GOT3 (cell line): ENCODE data around the gene MADD.
"Not testable (repeated sequence)": the region's sequence is repeated elsewhere in the genome, so short reads cannot be mapped to it uniquely, and the experiment has no call there.

Source experiments
- DNase-seq: peaks from one replicate; lab custom pipeline; 2025; ENCODE audit warnings: mixed read lengths; lab: John Stamatoyannopoulos, UW

The MADD gene

DNA sequence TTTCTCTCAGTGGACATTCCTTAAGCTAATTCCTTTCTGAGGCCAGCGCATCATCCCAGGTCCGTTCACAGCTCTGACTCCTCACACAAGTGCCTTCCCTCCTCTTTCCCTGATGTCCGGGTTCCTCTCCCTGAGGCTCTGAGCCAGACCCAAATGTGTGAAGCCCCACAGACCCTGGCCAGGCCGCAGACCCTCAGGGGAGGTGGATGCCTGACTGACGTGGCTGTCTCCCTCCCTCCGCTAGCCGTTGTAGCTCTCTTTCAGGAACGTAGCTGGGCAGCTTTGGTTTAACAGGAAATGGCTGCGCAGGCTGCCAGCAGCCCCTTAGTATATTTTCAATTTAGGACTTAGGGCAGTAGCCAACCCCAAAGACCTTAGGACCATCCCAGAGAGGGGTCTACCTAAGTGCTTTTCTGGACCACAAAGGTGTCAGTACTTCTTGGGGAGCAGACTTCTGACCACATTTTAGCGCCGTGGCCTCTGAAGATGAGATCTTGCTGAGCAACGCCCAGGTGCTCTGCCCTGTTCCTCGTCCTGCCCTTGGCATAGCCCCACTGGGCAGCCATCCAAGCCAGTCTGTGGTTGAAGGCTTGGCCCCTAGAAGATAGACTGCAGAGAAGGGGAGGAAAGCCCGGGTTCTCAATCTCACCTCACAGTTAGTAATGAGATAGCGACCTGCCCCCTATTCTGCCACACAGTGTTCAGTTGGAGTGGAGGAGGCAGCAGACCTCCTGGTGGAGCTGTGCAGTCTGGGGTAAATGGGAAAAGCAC is 55.5 kb downstream of the MADD start:
- no peak for DNase-seq

DNA sequence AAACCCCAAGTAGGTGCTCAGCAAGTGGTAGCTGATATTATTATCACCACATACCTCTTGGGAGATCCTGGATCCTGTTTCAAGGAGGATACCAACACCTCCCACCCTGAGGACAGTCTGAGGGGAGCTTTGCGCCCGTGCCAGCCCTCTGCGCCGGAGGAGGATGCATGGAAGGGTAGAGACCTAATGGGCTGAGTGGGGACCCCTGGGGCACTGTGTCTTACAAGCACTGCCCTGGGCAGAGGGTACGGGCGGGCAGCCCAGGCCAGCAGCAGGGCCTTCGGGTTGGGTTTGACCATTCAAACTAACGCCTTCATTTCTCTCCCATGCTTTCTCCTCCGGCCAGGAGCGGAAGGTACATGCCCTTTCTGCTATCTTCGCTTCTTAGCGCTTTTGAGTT is 56.3 kb downstream of the MADD start:
- DNase-seq = no peak

DNA sequence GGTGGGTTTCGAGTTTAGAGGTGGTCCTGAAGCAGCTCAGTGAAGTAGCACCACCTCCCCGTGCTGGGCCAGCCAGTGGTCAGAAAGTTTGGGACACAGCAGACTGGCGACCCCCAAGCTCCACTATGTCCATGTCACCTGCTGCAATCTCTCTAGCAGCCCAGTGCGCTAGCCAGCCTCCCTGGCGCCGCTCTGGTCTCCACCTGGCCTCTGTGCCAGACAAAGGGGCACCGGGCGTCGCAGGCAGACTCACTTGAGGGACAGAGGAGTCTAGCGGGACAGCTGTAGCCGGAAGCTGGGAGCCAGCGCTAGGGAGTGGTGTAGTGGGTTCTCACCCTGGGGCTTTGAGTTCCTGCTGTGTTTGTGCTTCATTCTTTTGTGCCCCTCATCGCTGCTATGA is 57.1 kb downstream of the MADD start:
- no peak for DNase-seq

DNA sequence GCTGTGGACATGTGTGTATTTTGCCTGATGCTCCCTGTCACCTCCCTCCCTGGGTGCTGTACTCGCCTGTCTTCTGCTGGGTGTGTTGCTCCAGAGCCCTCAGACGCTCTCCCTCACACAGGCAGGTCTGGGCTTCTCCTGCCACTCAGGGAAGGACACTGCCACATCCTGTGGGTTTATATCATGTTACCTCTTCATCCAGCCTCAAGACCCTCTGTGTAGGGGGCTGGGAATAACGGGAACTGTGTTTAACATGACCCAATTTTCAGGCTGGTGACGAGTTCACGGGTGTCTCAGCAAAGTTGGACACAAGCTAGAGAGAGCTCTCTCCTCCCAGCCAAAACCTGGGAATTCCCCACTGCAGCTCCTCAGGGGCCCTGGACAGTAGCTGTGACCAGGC is 58.0 kb downstream of the MADD start:
- DNase-seq = no peak

DNA sequence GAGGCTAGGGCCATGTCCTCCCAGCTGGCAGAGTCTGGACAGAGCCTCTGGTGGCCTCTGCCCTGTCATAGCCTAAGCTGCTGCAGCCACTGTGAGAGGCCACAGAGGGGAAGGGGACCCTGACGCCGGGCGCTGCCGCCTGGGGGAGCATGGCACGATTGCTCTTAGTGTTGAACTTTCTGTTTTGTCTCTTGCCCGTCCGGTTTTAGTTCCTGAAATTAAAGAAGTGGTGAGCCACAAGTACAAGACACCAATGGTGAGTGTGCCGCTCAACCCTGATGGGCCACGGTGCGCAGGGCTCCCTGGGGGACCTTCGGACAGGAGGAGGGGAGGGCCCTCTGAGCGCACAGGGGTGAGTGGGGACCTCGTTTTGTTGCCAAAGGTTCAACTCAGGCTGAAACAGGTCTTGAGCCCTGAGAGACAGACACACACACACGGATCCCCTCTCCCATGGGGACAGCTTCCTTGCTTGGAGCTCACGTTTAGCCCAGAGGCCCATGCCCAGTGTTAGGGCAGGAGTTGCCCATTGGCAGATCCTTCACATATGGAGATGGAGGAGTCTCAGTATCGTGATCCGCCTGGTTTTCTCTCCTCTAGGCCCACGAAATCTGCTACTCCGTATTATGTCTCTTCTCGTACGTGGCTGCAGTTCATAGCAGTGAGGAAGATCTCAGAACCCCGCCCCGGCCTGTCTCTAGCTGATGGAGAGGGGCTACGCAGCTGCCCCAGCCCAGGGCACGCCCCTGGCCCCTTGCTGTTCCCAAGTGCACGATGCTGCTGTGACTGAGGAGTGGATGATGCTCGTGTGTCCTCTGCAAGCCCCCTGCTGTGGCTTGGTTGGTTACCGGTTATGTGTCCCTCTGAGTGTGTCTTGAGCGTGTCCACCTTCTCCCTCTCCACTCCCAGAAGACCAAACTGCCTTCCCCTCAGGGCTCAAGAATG is 58.8 kb downstream of the MADD start:
- DNase-seq = no peak

DNA sequence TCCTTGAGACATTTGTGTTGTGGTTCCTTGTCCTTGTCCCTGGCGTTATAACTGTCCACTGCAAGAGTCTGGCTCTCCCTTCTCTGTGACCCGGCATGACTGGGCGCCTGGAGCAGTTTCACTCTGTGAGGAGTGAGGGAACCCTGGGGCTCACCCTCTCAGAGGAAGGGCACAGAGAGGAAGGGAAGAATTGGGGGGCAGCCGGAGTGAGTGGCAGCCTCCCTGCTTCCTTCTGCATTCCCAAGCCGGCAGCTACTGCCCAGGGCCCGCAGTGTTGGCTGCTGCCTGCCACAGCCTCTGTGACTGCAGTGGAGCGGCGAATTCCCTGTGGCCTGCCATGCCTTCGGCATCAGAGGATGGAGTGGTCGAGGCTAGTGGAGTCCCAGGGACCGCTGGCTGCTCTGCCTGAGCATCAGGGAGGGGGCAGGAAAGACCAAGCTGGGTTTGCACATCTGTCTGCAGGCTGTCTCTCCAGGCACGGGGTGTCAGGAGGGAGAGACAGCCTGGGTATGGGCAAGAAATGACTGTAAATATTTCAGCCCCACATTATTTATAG is 59.6 kb downstream of the MADD start:
- DNase-seq = no peak

DNA sequence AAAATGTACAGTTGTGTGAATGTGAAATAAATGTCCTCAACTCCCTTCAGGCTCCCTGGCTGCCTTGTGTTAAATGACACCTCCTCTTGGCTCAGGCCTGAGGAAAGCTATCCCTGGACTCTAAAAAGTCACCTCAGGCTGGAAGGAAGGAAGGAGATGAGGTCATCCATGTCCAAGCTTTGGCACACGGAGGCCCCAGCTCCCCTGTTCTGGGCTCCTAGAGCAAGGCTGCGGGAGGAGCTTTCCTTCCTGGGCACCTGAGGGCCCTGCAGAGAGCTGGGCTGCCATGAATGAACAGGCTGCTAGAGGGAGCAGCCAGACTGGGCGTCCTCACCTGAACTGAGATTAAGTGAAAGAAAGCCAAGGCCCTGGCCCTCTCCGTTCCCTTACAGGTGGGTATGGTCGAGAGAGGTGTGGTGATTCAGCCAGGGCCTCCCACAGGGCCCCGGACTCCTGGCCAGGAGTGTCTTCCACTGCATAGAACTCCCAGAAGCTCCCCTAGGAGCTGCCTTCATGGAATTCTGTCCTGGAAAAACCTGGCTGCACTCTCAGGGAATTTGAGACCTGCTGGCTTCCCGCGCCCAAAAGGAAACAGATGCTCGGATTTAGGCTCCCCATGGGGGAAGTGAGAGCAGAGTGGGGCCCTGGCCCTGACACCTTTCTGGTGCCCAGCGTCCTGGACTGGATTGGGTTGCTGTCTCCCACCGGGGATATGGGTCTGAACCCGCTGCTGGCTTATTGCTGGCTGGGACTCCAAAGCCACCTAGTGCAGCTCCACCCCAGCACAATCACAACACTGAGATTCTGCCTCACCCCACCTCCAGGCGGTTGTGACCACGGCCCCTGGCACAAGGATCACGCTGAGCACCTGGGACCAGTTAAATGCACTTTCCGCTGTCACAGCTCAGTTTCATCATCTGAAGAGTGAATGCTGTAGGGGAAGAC is 60.3 kb downstream of the MADD start:
- no peak for DNase-seq

DNA sequence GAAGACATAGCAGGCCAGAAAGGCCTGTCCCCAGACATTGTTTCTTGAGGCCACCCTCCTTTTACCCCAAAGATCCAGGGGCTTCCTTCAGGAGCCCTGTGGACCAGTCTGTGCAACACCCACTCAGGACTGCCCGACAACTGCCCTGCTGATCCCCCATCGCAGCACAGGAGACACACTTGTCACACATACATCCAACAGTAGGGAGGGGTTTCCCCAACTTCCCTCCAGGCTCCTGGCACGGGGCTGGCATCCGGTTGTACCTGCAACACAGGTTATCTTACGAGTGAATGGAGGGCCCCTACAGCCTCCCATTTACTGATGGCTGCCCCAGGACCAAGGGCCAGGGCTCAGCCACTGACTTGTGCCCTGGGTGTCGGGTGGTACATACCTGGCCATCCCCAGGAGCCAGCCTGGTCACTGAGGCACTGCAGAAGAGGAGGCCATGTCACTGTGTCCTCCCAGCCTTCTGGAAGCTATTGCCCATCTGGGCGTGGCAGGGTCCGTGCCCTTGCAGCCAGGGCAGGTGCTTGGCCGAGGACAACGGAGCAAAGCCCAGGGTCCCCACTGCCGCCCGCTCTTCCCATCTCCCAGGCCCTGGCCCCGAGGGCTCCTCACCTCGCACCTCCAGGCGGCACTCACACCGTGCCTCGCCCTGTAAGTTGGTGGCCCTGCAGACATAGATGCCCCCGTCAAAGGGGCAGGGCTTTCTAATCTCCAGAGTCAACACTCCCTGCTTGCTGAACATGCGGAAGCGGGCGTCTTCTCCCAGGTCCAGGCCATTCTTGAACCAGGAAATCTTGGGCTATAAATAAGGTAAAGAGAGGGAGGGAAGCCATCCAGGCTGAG is 61.7 kb downstream of the MADD start:
- DNase-seq = no peak

DNA sequence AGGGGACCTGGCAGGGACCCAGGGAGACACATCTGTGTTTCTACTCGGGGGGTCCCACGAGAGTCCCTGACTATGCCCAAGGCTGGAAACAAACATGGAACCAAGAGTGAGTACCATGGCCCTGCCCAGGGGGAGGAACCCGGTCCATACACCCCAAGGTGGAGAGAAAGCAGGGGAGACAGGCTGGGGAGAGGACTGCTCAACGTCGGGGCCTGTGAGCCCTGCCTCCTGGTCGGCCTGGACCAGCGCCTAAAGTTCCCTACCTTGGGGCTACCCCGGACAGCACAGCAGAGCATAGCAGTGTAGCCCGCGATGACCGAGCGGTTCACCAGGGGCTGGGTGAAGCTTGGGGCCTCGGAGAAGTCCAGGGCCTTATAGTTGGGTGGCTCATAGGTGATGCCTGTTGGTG is 62.4 kb downstream of the MADD start:
- DNase-seq = no peak

DNA sequence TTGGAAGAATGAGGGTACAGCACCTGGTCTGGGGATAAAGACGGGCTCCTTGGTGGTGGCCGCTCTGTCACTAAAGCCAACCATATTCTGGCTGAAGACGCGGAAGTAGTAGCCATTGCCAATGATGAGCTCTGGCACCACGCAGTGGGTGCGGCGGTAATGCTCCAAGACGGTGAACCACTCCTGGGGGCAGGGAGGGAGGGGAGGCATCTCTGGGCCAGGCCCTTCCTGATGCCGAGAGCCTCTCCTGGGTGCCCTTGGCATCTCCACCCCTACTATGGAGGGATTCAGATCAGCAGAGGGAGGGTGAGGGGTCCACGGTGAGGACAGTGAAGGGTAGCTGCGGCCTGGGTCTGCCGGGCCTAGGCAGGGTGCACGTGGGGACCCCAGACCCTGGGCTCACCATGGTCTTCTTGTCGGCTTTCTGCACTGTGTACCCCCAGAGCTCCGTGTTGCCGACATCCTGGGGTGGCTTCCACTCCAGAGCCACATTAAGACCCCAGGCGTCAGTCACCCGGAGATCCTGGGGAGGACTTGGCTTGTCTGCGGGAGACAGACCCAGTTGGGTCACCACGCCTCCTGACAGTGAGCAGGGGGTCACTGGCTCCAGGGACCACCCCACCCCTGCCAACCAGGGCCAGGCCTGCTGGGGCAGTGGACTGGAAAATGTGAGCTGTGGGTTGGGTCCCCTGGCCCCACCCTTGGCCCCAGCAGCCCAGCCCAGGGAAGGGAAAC is 63.0 kb downstream of the MADD start:
- no peak for DNase-seq

DNA sequence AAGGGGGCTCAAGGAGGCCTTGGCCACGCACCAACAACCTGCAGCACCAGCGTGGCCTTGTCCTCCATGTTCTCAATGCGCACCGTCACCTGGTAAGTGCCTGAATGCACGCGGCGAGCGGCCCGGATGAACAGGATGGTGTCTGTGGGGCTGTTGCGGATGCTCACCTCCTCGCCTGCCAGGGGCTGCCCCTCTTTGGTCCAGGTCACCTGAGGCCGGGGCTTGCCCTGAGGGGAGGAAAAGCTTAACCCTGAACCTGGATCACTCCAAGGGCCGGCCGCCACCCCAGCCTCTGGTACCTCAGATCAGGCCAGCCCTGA is 63.6 kb downstream of the MADD start:
- no peak for DNase-seq

DNA sequence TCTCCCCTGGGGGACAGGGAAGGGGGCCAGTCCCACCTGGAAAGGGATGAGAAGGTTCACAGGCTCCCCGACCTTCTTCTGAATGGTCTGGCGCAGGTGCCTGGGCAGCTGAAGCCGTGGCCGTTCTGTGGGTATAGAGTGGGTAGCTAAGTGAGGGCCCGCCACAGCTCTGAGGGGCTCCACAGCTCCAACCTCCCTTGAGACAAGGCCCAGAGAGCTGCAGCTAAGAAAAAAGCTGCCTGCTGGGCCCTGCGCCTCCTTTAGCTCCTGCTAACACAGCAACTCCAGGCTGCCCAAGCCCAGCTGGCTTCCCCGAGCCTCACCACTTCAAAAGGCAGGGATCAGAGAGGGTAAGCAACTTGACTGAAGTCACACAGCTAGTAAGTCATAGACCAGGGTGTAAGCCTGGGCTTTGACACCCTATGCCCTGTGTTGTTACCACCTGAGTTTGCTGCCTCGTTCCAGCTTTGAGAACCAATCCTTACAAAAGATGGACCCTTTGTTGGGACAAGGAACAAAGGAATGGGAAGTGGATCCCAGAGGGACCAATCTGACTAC is 64.0 kb downstream of the MADD start:
- no peak for DNase-seq

DNA sequence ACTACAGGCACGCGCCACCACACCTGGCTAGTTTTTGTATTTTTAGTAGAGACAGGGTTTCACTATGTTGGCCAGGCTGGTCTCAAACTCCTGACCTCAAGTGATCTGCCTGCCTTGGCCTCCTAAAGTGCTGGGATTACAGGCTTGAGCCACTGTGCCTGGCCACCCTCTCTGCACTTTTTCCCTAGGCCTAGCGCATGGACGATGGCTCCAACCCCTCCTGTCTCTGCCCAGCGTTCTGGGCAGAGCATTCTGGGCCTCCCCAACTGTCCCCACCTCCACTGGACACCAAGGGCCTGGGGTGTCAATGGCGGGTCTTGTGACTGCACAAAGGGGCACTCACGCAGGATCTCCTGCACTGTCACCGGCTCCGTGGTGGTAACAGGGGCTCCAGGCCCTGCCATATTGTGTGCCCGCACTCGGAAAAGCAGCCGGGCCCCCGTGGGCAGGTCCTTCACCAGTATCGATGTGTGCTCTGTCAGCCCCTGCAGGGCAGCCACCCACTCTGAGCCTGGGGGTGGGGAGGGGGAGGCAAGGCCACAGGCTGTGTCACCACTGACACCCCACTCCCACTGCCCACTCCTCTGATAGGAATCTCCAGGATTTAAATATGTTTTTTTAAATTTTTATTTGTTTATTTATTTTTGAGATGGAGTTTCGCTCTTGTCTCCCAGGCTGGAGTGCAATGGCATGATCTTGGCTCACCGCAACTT is 64.9 kb downstream of the MADD start:
- DNase-seq = not testable (repeated sequence)

DNA sequence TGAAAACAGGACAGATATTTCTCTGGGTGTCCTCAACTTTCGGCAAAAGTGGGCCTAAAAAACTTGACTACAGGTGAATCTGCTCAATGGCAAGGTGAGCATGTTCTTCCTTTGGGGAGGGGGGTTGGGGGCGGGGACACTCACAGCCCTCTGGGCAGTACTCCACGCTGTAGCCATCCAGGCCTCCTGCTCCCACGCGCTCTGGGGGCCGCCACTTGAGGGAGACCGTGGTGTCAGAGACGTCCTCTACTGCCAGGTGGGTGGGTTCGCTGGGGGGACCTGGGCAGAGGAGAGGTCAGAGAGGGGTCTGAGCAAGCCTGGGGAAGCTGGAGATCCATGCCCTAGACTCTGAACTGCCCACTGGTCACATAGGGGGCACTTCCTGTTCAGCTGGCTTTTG is 65.8 kb downstream of the MADD start:
- DNase-seq = no peak

DNA sequence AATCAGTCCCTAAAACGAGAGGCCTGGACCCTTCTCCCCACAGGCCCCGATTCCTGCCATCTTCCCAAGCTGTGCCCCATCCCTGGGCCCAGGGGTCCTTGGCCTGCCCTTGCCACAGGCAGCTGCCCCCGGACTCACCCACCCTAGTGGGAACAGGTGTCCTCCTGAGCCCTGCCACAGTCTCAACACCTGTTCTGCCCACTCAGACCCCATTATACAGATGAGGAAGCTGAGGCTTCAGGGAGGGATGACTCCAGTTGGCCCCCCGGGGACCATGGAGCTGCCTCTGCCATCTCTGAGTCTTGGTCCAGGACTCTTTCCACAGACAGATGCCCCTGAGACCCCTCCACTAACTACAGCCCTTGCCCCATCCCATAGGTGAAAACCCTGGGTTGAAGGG is 66.7 kb downstream of the MADD start:
- DNase-seq = no peak

DNA sequence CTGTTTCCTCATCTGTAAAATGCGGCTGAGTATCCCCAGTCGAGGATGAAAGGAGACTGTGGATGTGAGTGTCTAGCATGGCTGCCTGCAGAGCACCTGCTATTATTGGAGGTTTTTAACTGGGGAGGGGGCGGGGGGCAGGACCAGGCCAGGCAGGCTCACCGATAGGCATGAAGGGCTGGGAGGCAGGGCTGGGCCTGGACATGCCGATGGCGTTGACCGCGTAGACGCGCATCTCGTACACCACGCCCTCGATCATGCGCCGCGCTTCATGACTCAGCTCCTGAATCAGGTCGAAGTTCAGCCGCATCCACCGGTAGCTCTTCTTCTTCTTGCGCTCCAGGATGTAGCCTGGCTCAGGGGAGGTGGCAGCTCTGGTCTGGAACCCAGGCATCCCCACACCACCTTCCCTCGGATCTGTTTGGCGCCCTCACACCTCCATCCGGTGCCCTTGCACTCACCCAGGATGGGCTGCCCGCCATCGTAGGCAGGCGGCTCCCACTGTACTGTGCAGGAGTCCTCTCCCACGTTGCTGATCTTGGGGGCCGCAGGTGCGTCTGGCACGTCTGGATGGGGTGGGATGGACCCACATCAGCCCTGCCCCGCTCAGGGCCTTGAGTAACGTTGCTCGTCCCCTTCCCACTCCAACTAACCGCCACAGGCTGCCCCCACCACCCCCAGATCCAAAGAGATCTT is 67.4 kb downstream of the MADD start:
- DNase-seq = no peak

DNA sequence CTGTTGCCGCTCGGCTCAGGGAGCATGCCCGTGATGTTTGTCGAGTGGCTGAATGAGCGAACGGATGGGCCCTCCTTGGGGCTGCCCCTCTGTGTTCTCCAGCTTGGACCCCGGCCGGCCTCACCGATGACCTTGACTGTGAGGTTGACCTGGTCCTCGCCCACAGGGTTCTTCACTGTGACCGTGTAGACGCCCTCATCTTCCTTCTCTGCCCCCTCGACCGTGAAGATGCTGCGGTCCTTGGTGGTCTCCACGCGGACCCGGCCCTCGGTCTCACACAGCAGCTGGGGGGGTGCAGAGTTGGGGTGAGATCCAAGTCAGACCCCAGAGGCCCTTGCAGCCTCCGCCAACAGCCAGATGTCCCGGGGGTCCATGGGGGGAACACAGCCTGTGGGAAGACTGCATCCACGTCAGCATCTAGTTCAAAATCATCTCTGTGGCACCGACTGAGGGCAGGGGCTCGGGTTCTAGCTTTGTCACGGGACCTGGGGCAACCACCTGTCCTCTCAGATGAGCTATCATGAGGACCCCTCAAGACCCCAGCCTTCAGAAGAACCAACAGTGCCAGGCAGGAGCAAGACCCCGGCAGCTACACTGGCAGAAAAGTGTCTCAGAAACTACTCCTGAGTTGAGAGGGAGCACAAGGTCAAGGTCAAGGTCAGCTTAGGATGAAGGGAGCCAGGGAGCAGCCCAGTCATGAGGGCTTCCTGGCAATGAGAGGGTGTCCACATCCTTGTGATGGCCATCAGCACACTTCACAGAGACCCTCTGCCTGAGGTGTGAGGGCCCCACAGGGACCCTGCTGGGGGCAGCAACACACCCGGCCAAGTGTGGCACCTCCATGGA is 68.7 kb downstream of the MADD start:
- no peak for DNase-seq

DNA sequence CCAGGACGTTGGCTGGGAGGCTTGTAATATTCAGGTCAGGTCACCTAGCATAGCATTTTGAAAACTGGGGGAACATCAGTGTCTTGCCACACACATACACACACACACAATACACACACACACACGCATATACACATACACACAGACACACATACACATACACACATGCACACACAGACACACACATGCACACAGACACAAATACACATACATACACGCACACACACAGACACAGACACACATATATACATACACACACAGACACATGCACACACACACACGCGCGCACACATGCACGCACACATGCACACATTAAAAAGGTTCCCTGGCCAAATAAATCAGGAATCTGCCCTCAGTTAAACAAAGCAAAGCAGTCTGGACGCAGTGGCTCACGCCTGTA is 70.1 kb downstream of the MADD start:
- DNase-seq = no peak
